Peyer's patch (tissue), 4 donors: Measurements from ENCODE around the gene SLC27A4. TPM values are rescaled to one million over a fixed set of nuclear protein-coding genes. Genes with fewer than 3 reads are reported as not detected.

Experiments
- DNase-seq, 3 donors: peaks; one replicate each; pipeline ENCODE4 v3.0.0-alpha.2; 2017 to 2019
- H3K27ac ChIP-seq, 4 donors: fragments of 200-600 bp; sonication (generic); one replicate each; pipeline ENCODE4 v1.5.1; 2016 to 2019
- H3K27me3 ChIP-seq, 2 donors: fragments of 200-600 bp; sonication (generic); one replicate each; pipeline ENCODE4 v1.5.1; 2019
- H3K36me3 ChIP-seq, 3 donors: fragments of 200-600 bp; sonication (generic); one replicate each; pipeline ENCODE4 v1.5.1; 2016 to 2019
- H3K4me1 ChIP-seq, 4 donors: fragments of 200-600 bp; sonication (generic); one replicate each; pipeline ENCODE4 v1.5.1; 2016 to 2019
- H3K4me3 ChIP-seq, 4 donors: fragments of 200-600 bp; sonication (generic); 1 replicate in 3 of 4; 2 replicates in 1 of 4; pipeline ENCODE4 v1.5.1; 2016 to 2019; ENCODE audit warnings: mild to moderate bottlenecking in 1 of 4
- H3K9me3 ChIP-seq, 4 donors: fragments of 200-600 bp; sonication (generic); one replicate each; pipeline ENCODE4 v1.5.1; 2016 to 2019; ENCODE audit warnings: mild to moderate bottlenecking in 1 of 4
- CTCF ChIP-seq, 6 experiments: fragments of 450-650 bp in 4 of 6; fragments of 200-600 bp in 2 of 6; sonication (generic) in 1 of 6; IDR thresholded peaks; one replicate each; pipeline ENCODE4 v1.5.1; 2017 to 2019; ENCODE audit warnings: antibody characterized with exemption in 6 of 6, mild to moderate bottlenecking in 3 of 6, moderate library complexity in 1 of 6
- POLR2A ChIP-seq, 2 donors: fragments of 450-650 bp; IDR thresholded peaks; one replicate each; pipeline ENCODE4 v1.5.1; 2017; ENCODE audit warnings: antibody characterized with exemption in 2 of 2, mild to moderate bottlenecking in 2 of 2, moderate library complexity in 2 of 2
- total RNA-seq, 4 donors: library from RNA; depleted of rRNA; stranded (reverse); fragments of >200 nt; gene quantifications; one replicate each; pipeline ENCODE4 v1.1.0, GENCODE V29; 2016

Gene SLC27A4
- total RNA-seq, 4 donors from 2014 or later: 28.1 to 312 (median 149) TPM

GRCh38 chr9:128321879-128322403, 18.4 kb upstream of the SLC27A4 start:
- H3K27me3 ChIP-seq: no peaks in the 10 kb centered on the region
- no peak for DNase-seq
- no peak for TF ChIP-seq CTCF (IDR thresholded peaks at IDR 0.05)
- TF ChIP-seq POLR2A (IDR thresholded peaks at IDR 0.05): no peak
- H3K36me3 ChIP-seq: peaks cover 0 to 34% (median 0%) of the 10 kb centered on the region in 3 donors
- peak overlapping the region; percentile 73 to 91 (median 85) for H3K4me3 ChIP-seq
- peaks cover 4 to 25% (median 12%) of the 10 kb centered on the region in 4 donors for H3K4me1 ChIP-seq
- peak overlapping the region; percentile 63 to 94 (median 88) for H3K27ac ChIP-seq
- H3K9me3 ChIP-seq: no peaks in the 10 kb centered on the region

GRCh38 chr9:128322404-128323211, 17.7 kb upstream of the SLC27A4 start, which contains the start of the genes COQ4 and TRUB2:
Gene COQ4, plus strand, starts transcription at chr9:128322839. Its CDS starts 20 bp downstream, at chr9:128322859.
Gene TRUB2, minus strand, starts transcription at chr9:128322447. Its CDS starts 39 bp downstream, at chr9:128322408.
- no peaks in the 10 kb centered on the region for H3K9me3 ChIP-seq
- no peaks in the 10 kb centered on the region for H3K27me3 ChIP-seq
- peaks cover 4 to 25% (median 12%) of the 10 kb centered on the region in 4 donors for H3K4me1 ChIP-seq
- peak; percentile 95 to 97 (median 95) for DNase-seq
- TF ChIP-seq CTCF (IDR thresholded peaks at IDR 0.05) (no peak), POLR2A (IDR thresholded peaks at IDR 0.05) (peak; percentile 35 to 41)
- H3K36me3 ChIP-seq: peaks cover 0 to 33% (median 0%) of the 10 kb centered on the region in 3 donors
- peak within 1 kb of the TSS; percentile 63 to 94 (median 88) for H3K27ac ChIP-seq
- peak within 1 kb of the TSS; percentile 73 to 91 (median 85) for H3K4me3 ChIP-seq

- H3K9me3 ChIP-seq: no peaks in the 10 kb centered on the region
- H3K4me1 ChIP-seq: peaks cover 4 to 25% (median 12%) of the 10 kb centered on the region in 4 donors
- no peaks in the 10 kb centered on the region for H3K27me3 ChIP-seq
- TF ChIP-seq CTCF (IDR thresholded peaks at IDR 0.05) (no peak), POLR2A (IDR thresholded peaks at IDR 0.05) (no peak)
- peak overlapping the region; percentile 63 to 94 (median 88) for H3K27ac ChIP-seq
- H3K4me3 ChIP-seq: peak overlapping the region; percentile 73 to 91 (median 85)
- no peak for DNase-seq
- H3K36me3 ChIP-seq: peaks cover 0 to 36% (median 0%) of the 10 kb centered on the region in 3 donors
Measured at GRCh38 chr9:128323212-128323730, 17.1 kb upstream of the SLC27A4 start.

GRCh38 chr9:128323791-128324190, 16.5 kb upstream of the SLC27A4 start:
- no peak for DNase-seq
- Histone ChIP-seq H3K27me3 (no peaks in the 10 kb centered on the region), H3K9me3 (no peaks in the 10 kb centered on the region), H3K27ac (peak overlapping the region in 3 of 4 donors; percentile 63 to 94 (median 89)), H3K4me1 (peaks cover 4 to 25% (median 12%) of the 10 kb centered on the region in 4 donors), H3K4me3 (peak overlapping the region; percentile 73 to 91 (median 85)), H3K36me3 (peaks cover 0 to 42% (median 0%) of the 10 kb centered on the region in 3 donors)
- TF ChIP-seq POLR2A (IDR thresholded peaks at IDR 0.05) (no peak), CTCF (IDR thresholded peaks at IDR 0.05) (no peak)

GRCh38 chr9:128324401-128324800, 15.9 kb upstream of the SLC27A4 start:
- DNase-seq: no peak
- H3K36me3 ChIP-seq: peaks cover 0 to 42% (median 0%) of the 10 kb centered on the region in 3 donors

More at GRCh38 chr9:128324401-128324800, 15.9 kb upstream of the SLC27A4 start:
- Histone ChIP-seq H3K4me3 (no peak overlapping the region), H3K27ac (no peak overlapping the region), H3K9me3 (no peaks in the 10 kb centered on the region), H3K27me3 (no peaks in the 10 kb centered on the region), H3K4me1 (peaks cover 4 to 25% (median 12%) of the 10 kb centered on the region in 4 donors)
- no peak for TF ChIP-seq CTCF (IDR thresholded peaks at IDR 0.05)
- no peak for TF ChIP-seq POLR2A (IDR thresholded peaks at IDR 0.05)
